ENCODE measurements around the gene KRTAP10-12. TPM values are rescaled to one million over a fixed set of nuclear protein-coding genes. Genes with fewer than 3 reads are reported as not detected.

The KRTAP10-12 gene
- total RNA-seq, 1 donor from 2014 or later = not detected

DNA sequence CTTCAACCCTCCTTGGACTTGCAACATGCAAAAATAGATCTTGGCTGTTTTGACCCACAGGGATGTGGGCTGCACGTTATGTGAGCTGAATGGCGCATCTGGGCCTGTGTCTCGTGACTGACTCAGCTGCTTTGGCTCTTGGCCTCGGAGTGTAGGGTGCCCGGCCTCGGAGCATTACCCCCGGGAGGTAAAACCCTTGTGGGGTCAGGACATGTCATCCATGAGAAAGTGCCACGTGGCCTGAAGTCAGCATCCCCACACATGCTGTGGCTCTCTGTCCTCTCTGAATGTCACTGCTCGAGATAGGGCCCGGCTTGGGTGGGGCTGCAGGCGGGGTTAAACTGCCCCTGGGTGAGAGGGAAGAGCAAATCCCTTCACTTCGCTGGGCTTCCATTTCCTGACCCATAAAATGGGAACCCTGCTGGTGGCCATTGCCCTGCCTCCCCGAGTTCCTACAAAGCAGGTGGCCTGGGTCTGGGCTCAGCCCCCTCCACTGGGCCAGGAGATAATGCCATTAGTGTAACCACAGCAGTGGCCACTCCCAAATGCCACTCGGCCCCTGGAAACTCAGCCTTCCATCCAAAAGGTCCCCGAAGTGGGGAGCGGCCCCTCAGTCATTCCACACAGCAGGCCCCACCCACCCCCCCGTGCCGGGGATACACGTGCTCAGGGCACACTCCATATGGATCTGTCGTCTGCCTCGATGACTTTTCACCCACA, 37.2 kb downstream of the KRTAP10-12 start:
- H3K9me3 ChIP-seq (replicated peaks) = peaks cover 36% of the 10 kb centered on the region
- no peaks in the 10 kb centered on the region for H3K4me1 ChIP-seq
- intact Hi-C loops (cut with micrococcal nuclease) = no loop called here
- DNase-seq = no peak
- H3K27ac ChIP-seq (replicated peaks) = no peak overlapping the region
- no peak for TF ChIP-seq CTCF (IDR thresholded peaks at IDR 0.05; ENCODE audit: borderline replicate concordance)
- H3K4me3 ChIP-seq = no peak overlapping the region
- H3K27me3 ChIP-seq (ENCODE audit: low read depth) = no peaks in the 10 kb centered on the region
- peaks cover 6% of the 10 kb centered on the region for H3K36me3 ChIP-seq

- H3K27me3 ChIP-seq (ENCODE audit: low read depth) = no peaks in the 10 kb centered on the region
- no peaks in the 10 kb centered on the region for H3K4me1 ChIP-seq
- H3K9me3 ChIP-seq (replicated peaks) = peaks cover 43% of the 10 kb centered on the region
- no peak for TF ChIP-seq CTCF (IDR thresholded peaks at IDR 0.05; ENCODE audit: borderline replicate concordance)
- no peak overlapping the region for H3K27ac ChIP-seq (replicated peaks)
- no peak overlapping the region for H3K4me3 ChIP-seq
- intact Hi-C loops (cut with micrococcal nuclease) = no loop called here
- peaks cover 6% of the 10 kb centered on the region for H3K36me3 ChIP-seq
- no peak for DNase-seq
Observed at GRCh38 chr21:44734841-44735240, 37.9 kb downstream of the KRTAP10-12 start.

- peaks cover 6% of the 10 kb centered on the region for H3K36me3 ChIP-seq
- no peak for DNase-seq
- H3K4me1 ChIP-seq = no peaks in the 10 kb centered on the region
- no peaks in the 10 kb centered on the region for H3K27me3 ChIP-seq (ENCODE audit: low read depth)
- no peak overlapping the region for H3K4me3 ChIP-seq
- intact Hi-C loops (cut with micrococcal nuclease) = no loop called here
- no peak for TF ChIP-seq CTCF (IDR thresholded peaks at IDR 0.05; ENCODE audit: borderline replicate concordance)
- no peak overlapping the region for H3K27ac ChIP-seq (replicated peaks)
- peaks cover 50% of the 10 kb centered on the region for H3K9me3 ChIP-seq (replicated peaks)
Observed at GRCh38 chr21:44735821-44736220, 38.8 kb downstream of the KRTAP10-12 start.

GRCh38 chr21:44736291-44737004, 39.5 kb downstream of the KRTAP10-12 start:
- Histone ChIP-seq H3K27ac (replicated peaks) (no peak overlapping the region), H3K4me3 (no peak overlapping the region), H3K9me3 (replicated peaks) (peaks cover 50% of the 10 kb centered on the region), H3K4me1 (no peaks in the 10 kb centered on the region), H3K27me3 (ENCODE audit: low read depth) (no peaks in the 10 kb centered on the region), H3K36me3 (peaks cover 6% of the 10 kb centered on the region)
- intact Hi-C loops (cut with micrococcal nuclease) = no loop called here
- DNase-seq = no peak
- TF ChIP-seq CTCF (IDR thresholded peaks at IDR 0.05; ENCODE audit: borderline replicate concordance) = no peak

DNA sequence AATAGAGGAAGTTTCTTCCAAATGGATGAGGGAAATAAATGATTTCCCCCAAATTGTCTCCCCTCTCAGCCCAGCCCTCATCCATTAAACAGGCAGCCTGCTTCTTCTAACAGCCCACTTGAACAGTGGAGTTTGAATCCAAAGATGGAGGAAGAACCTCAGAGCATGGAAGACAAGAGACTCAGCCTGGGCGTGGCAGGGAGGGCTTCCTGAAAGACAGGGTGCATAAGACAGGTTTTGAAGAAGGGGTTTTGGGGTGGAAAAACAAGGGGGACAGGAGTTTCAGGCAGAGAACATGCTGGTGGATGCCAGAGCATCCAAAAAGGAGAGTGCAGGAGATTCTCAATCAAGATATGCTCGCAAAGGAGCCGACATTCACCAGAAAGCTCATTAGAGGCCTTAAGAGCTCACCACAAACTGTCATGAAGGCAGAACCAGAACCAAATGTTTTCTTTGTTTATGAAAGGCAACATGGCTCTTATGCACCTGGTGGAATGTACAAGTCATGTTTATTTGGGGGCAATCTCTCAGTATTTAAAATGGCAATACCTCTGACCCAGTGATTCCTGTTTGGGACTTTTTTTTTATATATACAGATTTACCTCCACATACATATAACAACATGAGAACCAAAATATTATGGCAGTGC, 40.9 kb downstream of the KRTAP10-12 start:
- intact Hi-C loops (cut with micrococcal nuclease) = no loop called here
- DNase-seq = no peak
- H3K4me3 ChIP-seq = no peak overlapping the region
- peaks cover 6% of the 10 kb centered on the region for H3K36me3 ChIP-seq
- H3K27me3 ChIP-seq (ENCODE audit: low read depth) = no peaks in the 10 kb centered on the region
- H3K9me3 ChIP-seq (replicated peaks) = peaks cover 50% of the 10 kb centered on the region
- H3K27ac ChIP-seq (replicated peaks) = no peak overlapping the region
- TF ChIP-seq CTCF (IDR thresholded peaks at IDR 0.05; ENCODE audit: borderline replicate concordance) = no peak
- no peaks in the 10 kb centered on the region for H3K4me1 ChIP-seq
